IMR-90 (cell line): ENCODE measurements around the gene WBP1L. TPM values are rescaled to one million over a fixed set of nuclear protein-coding genes. Genes with fewer than 3 reads are reported as not detected.

Experiments
- ATAC-seq: fragments of 200-7000 bp; cut with Tn5 transposase; 2 replicates; pipeline ENCODE4 v1.9.1; 2020; ENCODE audit warnings: low read depth, mild to moderate bottlenecking, moderate library complexity
- BruUV-seq: library from RNA; stranded (reverse); fragments of 400-500 nt; replicated peaks from 2 replicates; lab custom pipeline; 2021; lab: Mats Ljungman, UMichigan
- CTCF ChIA-PET: fragments of 300-600 bp; formaldehyde crosslinking; extraction: SDS; loops from one replicate; lab custom pipeline; 2021; ENCODE audit warnings: antibody characterized with exemption; lab: Yijun Ruan, JAX
- POLR2A ChIA-PET: fragments of 300-600 bp; sonication (Branson Sonifier 250); formaldehyde crosslinking; loops from one replicate; lab custom pipeline; 2022; ENCODE audit warnings: antibody characterized with exemption; ENCODE audit not compliant: unreplicated experiment; lab: Charles Lee
- DNase-seq: peaks from one replicate; pipeline ENCODE4 v3.0.0; 2013
- H2AFZ ChIP-seq: replicated peaks from 2 replicates; pipeline ENCODE3; 2013; ENCODE audit warnings: low read length, mild to moderate bottlenecking; ENCODE audit not compliant: poor library complexity
- H2AK5ac ChIP-seq: 2 replicates; pipeline ENCODE4 v1.6.1; 2013; ENCODE audit warnings: low read depth, low read length, inconsistent platforms
- H2AK9ac ChIP-seq: replicated peaks from 2 replicates; pipeline ENCODE3; 2013; ENCODE audit warnings: mild to moderate bottlenecking, low read depth, low read length, moderate library complexity; ENCODE audit not compliant: poor library complexity
- H2BK120ac ChIP-seq: 2 replicates; pipeline ENCODE4 v1.6.1; 2013; ENCODE audit warnings: low read depth, low read length, inconsistent platforms
- H2BK15ac ChIP-seq: 3 replicates; pipeline ENCODE4 v1.6.1; 2013; ENCODE audit warnings: low read depth, low read length, inconsistent platforms
- H2BK20ac ChIP-seq: 2 replicates; pipeline ENCODE4 v1.6.1; 2013; ENCODE audit warnings: low read depth, mild to moderate bottlenecking, inconsistent platforms, low read length, moderate library complexity
- H2BK5ac ChIP-seq: 2 replicates; pipeline ENCODE4 v1.6.1; 2013; ENCODE audit warnings: mild to moderate bottlenecking, low read depth, low read length, inconsistent platforms; ENCODE audit not compliant: poor library complexity, severe bottlenecking
- H3K14ac ChIP-seq: replicated peaks from 2 replicates; pipeline ENCODE4 v1.6.1; 2013; ENCODE audit warnings: low read depth, low read length, inconsistent platforms
- H3K18ac ChIP-seq: 2 replicates; pipeline ENCODE4 v1.6.1; 2013; ENCODE audit warnings: low read depth, low read length, control low read depth
- H3K23ac ChIP-seq: 2 replicates; pipeline ENCODE4 v1.6.1; 2013; ENCODE audit warnings: low read depth, low read length, inconsistent platforms
- H3K27ac ChIP-seq: 2 replicates; pipeline ENCODE4 v1.5.1; 2013; ENCODE audit warnings: mild to moderate bottlenecking, control low read depth, low read length; ENCODE audit not compliant: insufficient read depth
- H3K27me3 ChIP-seq: 2 replicates; pipeline ENCODE4 v1.6.1; 2013; ENCODE audit warnings: low read length; ENCODE audit not compliant: control insufficient read depth, insufficient read depth
- H3K36me3 ChIP-seq: 2 replicates; pipeline ENCODE4 v1.6.1; 2013; ENCODE audit warnings: low read length, mixed read lengths; ENCODE audit not compliant: control insufficient read depth, insufficient read depth
- H3K4ac ChIP-seq: 2 replicates; pipeline ENCODE4 v1.6.1; 2013; ENCODE audit warnings: low read depth, low read length, inconsistent platforms
- H3K4me1 ChIP-seq: 2 replicates; pipeline ENCODE4 v1.6.1; 2013; ENCODE audit warnings: low read length, mixed read lengths; ENCODE audit not compliant: control insufficient read depth, insufficient read depth
- H3K4me2 ChIP-seq: 2 replicates; pipeline ENCODE4 v1.6.1; 2013; ENCODE audit warnings: low read depth, mild to moderate bottlenecking, control low read depth, low read length, moderate library complexity
- H3K4me3 ChIP-seq: 2 replicates; pipeline ENCODE4 v1.5.1; 2013; ENCODE audit warnings: low read depth, mild to moderate bottlenecking, control low read depth, low read length, moderate library complexity; ENCODE audit not compliant: insufficient read depth
- H3K56ac ChIP-seq: 2 replicates; pipeline ENCODE4 v1.6.1; 2013; ENCODE audit warnings: low read length, inconsistent platforms; ENCODE audit not compliant: insufficient read depth; ENCODE audit errors: extremely low read depth
- H3K79me1 ChIP-seq, 2 experiments: 2 replicates each; pipeline ENCODE4 v1.6.1; 2013; ENCODE audit warnings: low read length in 2 of 2, inconsistent platforms in 1 of 2, low read depth in 1 of 2
- H3K9ac ChIP-seq: 2 replicates; pipeline ENCODE4 v1.6.1; 2013; ENCODE audit warnings: low read depth, low read length, control low read depth
- H3K9me1 ChIP-seq: 2 replicates; pipeline ENCODE4 v1.6.1; 2013; ENCODE audit warnings: low read length, inconsistent platforms; ENCODE audit not compliant: insufficient read depth
- H3K9me3 ChIP-seq: 2 replicates; pipeline ENCODE4 v1.6.1; 2013; ENCODE audit warnings: low read length; ENCODE audit not compliant: control insufficient read depth, insufficient read depth
- H4K20me1 ChIP-seq: 2 replicates; pipeline ENCODE4 v1.6.1; 2013; ENCODE audit warnings: low read length, inconsistent platforms; ENCODE audit not compliant: insufficient read depth
- H4K5ac ChIP-seq: 2 replicates; pipeline ENCODE4 v1.6.1; 2013; ENCODE audit warnings: mild to moderate bottlenecking, low read depth, low read length, control low read depth
- H4K8ac ChIP-seq, 2 experiments: 2 replicates each; pipeline ENCODE4 v1.6.1; 2013; ENCODE audit warnings: low read depth in 2 of 2, low read length in 2 of 2, control low read depth in 1 of 2, inconsistent platforms in 1 of 2
- H4K91ac ChIP-seq: 2 replicates; pipeline ENCODE4 v1.6.1; 2013; ENCODE audit warnings: low read depth, low read length, inconsistent platforms; ENCODE audit not compliant: insufficient read depth
- BHLHE40 ChIP-seq: fragments of 150-350 bp; IDR thresholded peaks from 2 replicates; pipeline ENCODE4 v1.6.1; 2016; ENCODE audit warnings: mild to moderate bottlenecking, low read depth, low read length
- CEBPB ChIP-seq: IDR thresholded peaks from 2 replicates; pipeline ENCODE4 v1.6.1; 2012; ENCODE audit warnings: low read depth, low read length, improper control_type of control experiment
- ELK1 ChIP-seq: fragments of 150-350 bp; IDR thresholded peaks from 2 replicates; pipeline ENCODE4 v1.6.1; 2016; ENCODE audit warnings: low read depth, mild to moderate bottlenecking, low read length, moderate library complexity, borderline replicate concordance
- FOS ChIP-seq: fragments of 150-350 bp; IDR thresholded peaks from 2 replicates; pipeline ENCODE4 v1.6.1; 2016; ENCODE audit warnings: low read depth, low read length
- MAFK ChIP-seq: IDR thresholded peaks from 2 replicates; pipeline ENCODE4 v1.6.1; 2012; ENCODE audit warnings: low read depth, low read length, improper control_type of control experiment
- MAZ ChIP-seq: IDR thresholded peaks from 2 replicates; pipeline ENCODE4 v1.6.1; 2012; ENCODE audit warnings: low read depth, mild to moderate bottlenecking, low read length, improper control_type of control experiment, moderate library complexity, borderline replicate concordance
- MXI1 ChIP-seq: IDR thresholded peaks from 2 replicates; pipeline ENCODE4 v1.6.1; 2012; ENCODE audit warnings: low read depth, mild to moderate bottlenecking, low read length, moderate library complexity, borderline replicate concordance
- NFE2L2 ChIP-seq: fragments of 150-350 bp; IDR thresholded peaks from 2 replicates; pipeline ENCODE4 v1.6.1; 2016; ENCODE audit warnings: low read depth, mild to moderate bottlenecking, low read length
- POLR2A ChIP-seq: IDR thresholded peaks from 2 replicates; pipeline ENCODE4 v1.6.1; 2012; ENCODE audit warnings: mild to moderate bottlenecking, low read depth, low read length
- RAD21 ChIP-seq: IDR thresholded peaks from 2 replicates; pipeline ENCODE4 v1.6.1; 2012; ENCODE audit warnings: low read length, improper control_type of control experiment
- RCOR1 ChIP-seq: IDR thresholded peaks from 2 replicates; pipeline ENCODE4 v1.6.1; 2012; ENCODE audit warnings: mild to moderate bottlenecking, low read length, improper control_type of control experiment; ENCODE audit not compliant: insufficient replicate concordance
- RFX5 ChIP-seq: IDR thresholded peaks from 2 replicates; pipeline ENCODE4 v1.8.0; 2012; ENCODE audit warnings: low read depth, mild to moderate bottlenecking, low read length, moderate library complexity
- SMC3 ChIP-seq: fragments of 150-350 bp; IDR thresholded peaks from 2 replicates; pipeline ENCODE4 v1.6.1; 2016; ENCODE audit warnings: low read depth, mild to moderate bottlenecking, antibody characterized with exemption, low read length, moderate library complexity
- WGBS, 2 experiments: methylation state at CpG; one replicate each; pipeline versions ENCODE4 v1.1.5 to v1.1.7; 2013; ENCODE audit warnings: missing lambda C conversion rate in 2 of 2; ENCODE audit not compliant: insufficient read length in 1 of 2; ENCODE audit errors: extremely low coverage in 2 of 2; 5-methylcytosine and 5-hydroxymethylcytosine counted together
- dilution Hi-C: fragments of 300-500 bp; cut with HindIII; formaldehyde crosslinking; loops from one replicate; pipeline ENCODE4 v1.14.3; 2018; ENCODE audit warnings: low sequenced_read_pairs; ENCODE audit not compliant: unreplicated experiment
- in situ Hi-C: fragments of 300-500 bp; cut with MboI; formaldehyde crosslinking; loops from 3 replicates; pipeline ENCODE4 v1.14.3; 2019; ENCODE audit warnings: low sequenced_read_pairs, inconsistent platforms, mixed read lengths
- intact Hi-C: fragments of 100-400 bp; cut with micrococcal nuclease; formaldehyde crosslinking; loops from 2 replicates; pipeline ENCODE4 v1.10.0; 2022
- polyA plus RNA-seq, 3 experiments: library from polyadenylated mRNA; depleted of rRNA; stranded (reverse); fragments of >200 nt; gene quantifications; 2 replicates each; pipeline ENCODE4 v1.2.3, GENCODE V29; 2012; ENCODE audit warnings: low replicate concordance in 1 of 3
- total RNA-seq: library from RNA; depleted of rRNA; stranded (reverse); fragments of >200 nt; gene quantifications from 2 replicates; pipeline ENCODE4 v1.2.3, GENCODE V29; 2012
- TF ChIP-seq, protein P1 (sequence below): conservative IDR thresholded peaks from 2 replicates; pipeline ENCODE4 v1.5.1; 2012; ENCODE audit warnings: mild to moderate bottlenecking, low read depth, low read length, improper control_type of control experiment
- TF ChIP-seq, protein P2 (sequence below): fragments of 150-350 bp; IDR thresholded peaks from 2 replicates; pipeline ENCODE4 v1.6.1; 2017; ENCODE audit warnings: mild to moderate bottlenecking, antibody characterized with exemption, low read length, low read depth

WBP1L gene
- total and polyA plus RNA-seq, 2 of the 4 experiments (the other 2 are of a cell fraction): 20.7 to 31.0 TPM

DNA sequence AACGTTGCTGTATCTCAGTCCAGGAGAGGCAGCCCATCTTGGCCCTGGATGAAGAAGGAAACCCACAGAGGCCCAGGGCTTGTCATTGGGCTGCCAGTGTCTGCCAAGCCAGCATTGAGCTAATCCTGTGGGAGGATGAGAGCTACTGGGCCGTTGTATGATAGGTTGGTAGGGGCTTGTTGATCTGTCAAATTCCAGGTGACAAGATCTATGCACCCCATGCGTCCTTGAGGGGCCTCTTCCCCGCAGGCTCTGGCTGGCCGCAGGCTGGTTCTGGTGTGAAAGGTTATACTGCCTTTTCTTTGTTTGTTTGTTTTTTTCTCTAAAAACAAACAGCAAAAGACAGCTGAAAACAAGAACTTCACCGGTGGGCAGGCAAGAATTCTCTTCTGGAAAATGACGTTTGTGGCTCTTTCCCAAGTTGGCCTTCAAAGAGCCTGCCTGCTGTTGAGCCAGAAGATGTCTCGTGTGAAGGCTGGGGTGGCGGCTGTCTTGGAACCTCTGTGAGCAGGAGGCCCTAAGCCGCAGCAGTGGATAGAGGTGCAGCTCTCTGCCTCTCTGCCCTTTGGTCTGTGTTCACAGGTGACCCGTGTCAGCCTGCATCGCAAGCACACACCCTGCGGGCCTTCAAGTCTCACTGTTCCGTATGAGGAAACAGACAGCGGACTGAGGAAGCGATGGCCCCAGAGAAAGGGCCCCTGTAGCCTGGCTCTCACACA is 70.1 kb downstream of the WBP1L start:
- Histone ChIP-seq H3K9me1 (peaks cover 29% of the 10 kb centered on the region), H3K9me3 (no peaks in the 10 kb centered on the region), H3K27me3 (no peaks in the 10 kb centered on the region), H3K18ac (no peak overlapping the region), H3K36me3 (peaks cover 43% of the 10 kb centered on the region), H4K91ac (peak overlapping the region; percentile 34), H4K20me1 (no peaks in the 10 kb centered on the region; the same call in 1 of the 2 replicates), H4K8ac (no peak overlapping the region), H3K14ac (peak overlapping the region; percentile 63; the same call in 1 of the 2 replicates), H3K4me2 (no peak overlapping the region), H2AFZ (peak overlapping the region; percentile 13), H2BK120ac (no peak overlapping the region; the same call in 1 of the 2 replicates), H2AK9ac (no peak overlapping the region), H3K4me3 (no peak overlapping the region), H4K5ac (no peak overlapping the region), H2BK15ac (no peak overlapping the region), H3K4ac (peak overlapping the region; percentile 50), H3K56ac (no peak overlapping the region), H3K9ac (no peak overlapping the region), H2BK20ac (no peak overlapping the region), H2BK5ac (peak overlapping the region; percentile 38), H3K27ac (no peak overlapping the region), H3K79me1 (peaks cover 2 to 35% of the 10 kb centered on the region in 2 experiments), H3K23ac (peak overlapping the region; percentile 8), H3K4me1 (peaks cover 27% of the 10 kb centered on the region), H2AK5ac (peak overlapping the region; percentile 16; the same call in 1 of the 2 replicates)
- WGBS, 2 experiments: 90% methylated on average over 2 of the region's 16 CpGs; no CpG with 5 or more reads in 1 of the 2 experiments
- peak; percentile 37 for DNase-seq
- ATAC-seq: no peak
- ChIA-PET CTCF (no interaction called here), POLR2A (no interaction called here)
- no TSS peak for BruUV-seq
- dilution Hi-C loops: no loop called here
- intact Hi-C loops: loop anchor here (2.0 kb wide), 1 partner anchor 61 kb away; no protein-coding TSS in a partner anchor
- in situ Hi-C loops: no loop called here
- TF ChIP-seq, protein P1, sequence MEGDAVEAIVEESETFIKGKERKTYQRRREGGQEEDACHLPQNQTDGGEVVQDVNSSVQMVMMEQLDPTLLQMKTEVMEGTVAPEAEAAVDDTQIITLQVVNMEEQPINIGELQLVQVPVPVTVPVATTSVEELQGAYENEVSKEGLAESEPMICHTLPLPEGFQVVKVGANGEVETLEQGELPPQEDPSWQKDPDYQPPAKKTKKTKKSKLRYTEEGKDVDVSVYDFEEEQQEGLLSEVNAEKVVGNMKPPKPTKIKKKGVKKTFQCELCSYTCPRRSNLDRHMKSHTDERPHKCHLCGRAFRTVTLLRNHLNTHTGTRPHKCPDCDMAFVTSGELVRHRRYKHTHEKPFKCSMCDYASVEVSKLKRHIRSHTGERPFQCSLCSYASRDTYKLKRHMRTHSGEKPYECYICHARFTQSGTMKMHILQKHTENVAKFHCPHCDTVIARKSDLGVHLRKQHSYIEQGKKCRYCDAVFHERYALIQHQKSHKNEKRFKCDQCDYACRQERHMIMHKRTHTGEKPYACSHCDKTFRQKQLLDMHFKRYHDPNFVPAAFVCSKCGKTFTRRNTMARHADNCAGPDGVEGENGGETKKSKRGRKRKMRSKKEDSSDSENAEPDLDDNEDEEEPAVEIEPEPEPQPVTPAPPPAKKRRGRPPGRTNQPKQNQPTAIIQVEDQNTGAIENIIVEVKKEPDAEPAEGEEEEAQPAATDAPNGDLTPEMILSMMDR: no peak
- no peak for TF ChIP-seq POLR2A
- TF ChIP-seq MAFK: no peak
- no peak for TF ChIP-seq RCOR1
- TF ChIP-seq MAZ: no peak
- TF ChIP-seq ELK1: no peak
- TF ChIP-seq, protein P2, sequence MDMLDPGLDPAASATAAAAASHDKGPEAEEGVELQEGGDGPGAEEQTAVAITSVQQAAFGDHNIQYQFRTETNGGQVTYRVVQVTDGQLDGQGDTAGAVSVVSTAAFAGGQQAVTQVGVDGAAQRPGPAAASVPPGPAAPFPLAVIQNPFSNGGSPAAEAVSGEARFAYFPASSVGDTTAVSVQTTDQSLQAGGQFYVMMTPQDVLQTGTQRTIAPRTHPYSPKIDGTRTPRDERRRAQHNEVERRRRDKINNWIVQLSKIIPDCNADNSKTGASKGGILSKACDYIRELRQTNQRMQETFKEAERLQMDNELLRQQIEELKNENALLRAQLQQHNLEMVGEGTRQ: no peak
- TF ChIP-seq NFE2L2: no peak
- TF ChIP-seq BHLHE40: no peak
- TF ChIP-seq MXI1: no peak
- no peak for TF ChIP-seq RFX5
- TF ChIP-seq SMC3: no peak
- TF ChIP-seq FOS: no peak
- TF ChIP-seq RAD21: no peak
- no peak for TF ChIP-seq CEBPB
